Hippocampal formation (tissue), 2 donors: ENCODE results near the gene EHBP1.

ENCODE experiments used
- DNase-seq, 2 donors: peaks; one replicate each; lab custom pipeline; 2025; lab: John Stamatoyannopoulos, UW

Gene EHBP1

GRCh38 chr2:62884514-62884913 lies 179.0 kb downstream of the EHBP1 start:
- DNase-seq = no peak

GRCh38 chr2:62894966-62895631 lies 189.6 kb downstream of the EHBP1 start:
- no peak for DNase-seq

DNA sequence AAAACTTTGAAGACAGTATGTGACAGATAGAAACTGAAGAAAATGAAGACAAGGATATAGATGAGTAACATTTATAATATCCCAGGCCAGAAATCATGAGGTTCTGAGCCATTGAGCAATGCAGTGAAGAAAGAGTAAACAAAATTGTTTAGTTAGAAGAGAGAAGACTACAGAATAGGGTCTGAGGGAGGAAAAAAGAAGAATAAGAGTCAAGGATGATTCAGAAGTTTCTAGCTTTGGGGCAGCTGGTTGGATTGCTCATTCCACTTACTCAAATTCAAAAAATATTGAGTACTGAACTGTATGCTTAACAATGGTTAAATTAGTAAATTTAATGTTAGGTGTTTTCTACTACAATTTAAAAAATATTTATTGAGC lies 190.1 kb downstream of the EHBP1 start:
- no peak for DNase-seq

DNA sequence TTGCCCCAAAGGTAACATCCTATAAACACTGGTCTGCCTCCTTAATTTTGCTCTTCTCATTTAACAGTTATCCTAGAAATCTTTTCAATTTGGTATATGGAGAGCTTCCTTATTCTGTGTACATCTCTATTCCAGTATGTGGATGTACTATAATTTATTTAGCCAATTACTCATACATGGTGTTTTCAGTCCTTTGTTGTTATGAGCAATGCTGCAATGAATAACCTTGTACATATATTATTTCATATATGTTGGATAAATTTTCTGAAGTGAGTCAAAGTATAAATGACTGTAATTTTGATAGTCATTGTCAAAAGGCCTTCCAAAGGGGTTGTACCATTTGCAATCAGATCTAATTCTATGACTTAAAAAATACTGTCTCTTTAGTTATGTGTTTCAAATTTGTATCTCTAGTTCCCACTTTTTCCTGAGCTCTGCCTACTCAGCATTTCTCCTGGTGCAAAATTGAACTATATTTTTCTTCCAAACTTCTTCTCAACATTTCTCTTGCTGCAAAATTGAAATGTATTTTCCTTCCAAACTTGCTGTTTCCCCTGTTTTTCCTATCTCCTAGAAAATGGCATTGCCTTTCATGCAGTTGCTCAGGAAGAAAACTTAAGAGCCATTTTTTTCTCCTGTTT lies 191.8 kb downstream of the EHBP1 start:
- no peak for DNase-seq

- DNase-seq = no peak
Observed at GRCh38 chr2:62904344-62904743, 198.8 kb downstream of the EHBP1 start.

DNA sequence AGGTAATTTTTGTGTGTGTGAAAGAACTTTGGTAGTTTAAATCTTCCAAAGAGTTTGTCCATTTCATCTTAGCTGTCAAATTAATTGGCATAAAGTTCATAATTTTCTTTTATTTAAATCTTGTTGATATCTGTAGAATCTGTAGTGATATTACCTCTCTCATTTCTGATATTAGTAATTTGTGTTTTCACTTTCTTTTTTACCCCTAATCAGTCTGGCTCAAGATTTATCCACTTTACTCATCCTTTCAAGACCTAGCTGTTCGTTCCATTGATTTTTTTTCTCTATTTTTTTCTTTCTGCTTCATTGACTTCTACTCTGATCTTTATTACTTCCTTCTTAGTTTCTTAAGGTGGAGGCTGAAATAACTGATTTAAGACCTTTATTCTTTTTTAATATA lies 202.6 kb downstream of the EHBP1 start:
- DNase-seq = no peak

DNA sequence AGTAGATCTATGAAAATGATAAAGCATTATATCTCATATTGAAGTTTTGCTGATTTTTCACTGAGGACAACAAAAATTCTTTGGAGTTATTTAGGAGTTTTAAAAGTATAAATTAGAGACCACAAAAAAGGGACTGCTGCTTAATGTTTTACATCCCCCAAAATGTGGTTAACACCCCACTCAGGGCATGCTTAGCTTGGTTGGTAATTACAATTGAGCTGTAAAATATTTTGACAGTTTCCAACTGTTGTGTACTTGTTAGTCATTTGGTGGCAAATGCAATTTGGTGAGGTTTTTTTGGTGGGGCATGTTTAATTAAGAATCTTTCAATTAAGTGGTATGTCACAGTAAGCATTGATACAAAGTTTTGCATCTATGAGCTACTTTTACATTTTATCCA lies 207.8 kb downstream of the EHBP1 start:
- DNase-seq = no peak

DNA sequence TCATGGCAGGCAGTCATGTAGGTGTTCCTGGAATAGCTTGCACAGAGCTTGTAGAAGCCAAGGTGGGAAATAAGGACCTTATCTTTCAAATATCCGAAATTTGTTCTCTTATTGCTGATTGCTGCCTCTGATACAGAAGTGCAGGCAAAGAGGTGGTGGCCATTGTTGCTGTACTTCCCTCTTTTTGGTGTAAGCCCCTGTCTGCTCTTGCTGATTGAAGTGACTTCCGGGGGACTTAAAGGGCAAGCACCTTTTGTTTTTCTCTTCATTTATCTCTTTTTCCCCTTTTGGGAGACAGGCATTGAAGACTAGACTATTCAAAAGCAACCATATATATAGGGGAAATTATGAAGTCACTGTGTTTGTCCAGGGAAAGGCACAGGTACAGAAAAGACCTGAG lies 213.5 kb downstream of the EHBP1 start:
- DNase-seq = no peak

DNA sequence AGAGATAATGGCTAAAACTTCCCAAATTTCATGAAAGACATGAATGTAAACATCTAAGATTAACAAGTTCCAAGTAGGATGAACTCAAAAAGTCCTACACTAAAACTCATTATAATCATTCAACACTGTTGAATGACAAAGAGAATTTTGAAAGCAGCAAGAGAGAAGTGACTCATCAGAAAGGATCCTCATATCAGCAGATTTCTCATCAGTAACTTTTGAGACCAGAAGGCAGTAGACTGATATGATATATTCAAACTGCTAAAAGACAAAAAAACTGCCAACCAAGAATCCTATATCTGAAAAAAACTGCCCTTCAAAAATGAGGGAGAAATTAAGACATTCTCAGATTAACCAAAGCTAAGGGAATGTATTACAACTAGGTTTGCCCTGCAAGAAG lies 214.6 kb downstream of the EHBP1 start:
- DNase-seq = no peak

GRCh38 chr2:62923242-62923641 lies 217.7 kb downstream of the EHBP1 start:
- no peak for DNase-seq

- DNase-seq = no peak
Observed at GRCh38 chr2:62923881-62924280, 218.4 kb downstream of the EHBP1 start.

GRCh38 chr2:62928015-62928414 lies 222.5 kb downstream of the EHBP1 start:
- DNase-seq = no peak

DNA sequence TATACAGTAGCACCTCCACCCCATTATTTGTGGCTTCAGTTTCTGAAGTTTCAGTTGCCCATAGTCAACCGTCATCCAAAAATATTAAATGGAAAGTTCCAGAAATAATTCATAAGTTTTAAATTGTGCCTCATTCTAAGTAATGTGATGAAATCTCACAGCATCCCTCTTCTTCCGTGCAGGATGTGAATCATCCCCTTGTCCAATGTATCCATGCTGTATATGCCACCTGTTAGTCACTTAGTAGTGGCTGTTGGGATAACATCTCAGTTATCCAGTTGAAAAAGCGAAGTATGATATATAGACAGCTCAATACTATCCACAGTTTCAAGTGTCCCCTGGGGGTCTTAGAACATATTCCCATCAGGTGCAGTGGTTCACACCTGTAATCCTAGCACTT lies 226.0 kb downstream of the EHBP1 start:
- no peak for DNase-seq

GRCh38 chr2:62933398-62933917 lies 227.9 kb downstream of the EHBP1 start:
- DNase-seq = no peak

DNA sequence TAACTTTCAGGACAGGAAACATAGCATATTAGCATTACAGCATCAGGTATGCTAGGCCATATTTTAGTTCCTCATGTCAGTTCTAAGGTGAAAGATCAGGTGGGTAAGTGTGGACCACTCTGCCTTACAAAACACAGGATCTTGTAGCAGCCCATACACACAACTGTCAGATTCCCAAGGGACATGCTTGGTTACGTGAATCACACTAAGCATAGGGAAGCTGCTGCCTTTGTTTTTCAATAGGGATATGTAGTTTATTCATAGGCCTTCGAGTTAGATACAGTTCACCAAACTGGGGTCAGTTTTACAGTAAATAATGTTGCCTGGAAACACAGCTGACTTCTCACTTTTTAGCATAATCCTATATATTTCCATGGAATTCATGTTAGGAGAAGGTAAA lies 229.0 kb downstream of the EHBP1 start:
- DNase-seq = no peak

DNA sequence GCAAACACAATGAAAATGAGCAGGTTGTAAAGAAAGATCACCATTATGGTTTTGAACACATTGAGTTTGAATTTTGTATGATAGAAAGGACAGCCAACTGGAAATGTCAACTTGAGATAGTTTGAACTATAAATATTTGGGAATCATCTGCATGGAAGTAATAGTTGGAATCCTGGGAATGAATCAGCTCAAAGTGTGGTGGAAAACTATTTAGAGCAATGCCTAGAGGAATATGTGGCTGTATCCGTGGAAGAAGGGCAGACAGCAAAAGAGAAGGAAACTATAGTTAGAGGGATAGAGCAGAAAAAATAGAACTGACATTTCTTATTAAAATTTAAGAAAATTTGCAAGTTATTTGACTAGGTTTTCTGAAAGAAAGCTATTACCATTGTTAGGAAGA lies 232.6 kb downstream of the EHBP1 start:
- no peak for DNase-seq

DNA sequence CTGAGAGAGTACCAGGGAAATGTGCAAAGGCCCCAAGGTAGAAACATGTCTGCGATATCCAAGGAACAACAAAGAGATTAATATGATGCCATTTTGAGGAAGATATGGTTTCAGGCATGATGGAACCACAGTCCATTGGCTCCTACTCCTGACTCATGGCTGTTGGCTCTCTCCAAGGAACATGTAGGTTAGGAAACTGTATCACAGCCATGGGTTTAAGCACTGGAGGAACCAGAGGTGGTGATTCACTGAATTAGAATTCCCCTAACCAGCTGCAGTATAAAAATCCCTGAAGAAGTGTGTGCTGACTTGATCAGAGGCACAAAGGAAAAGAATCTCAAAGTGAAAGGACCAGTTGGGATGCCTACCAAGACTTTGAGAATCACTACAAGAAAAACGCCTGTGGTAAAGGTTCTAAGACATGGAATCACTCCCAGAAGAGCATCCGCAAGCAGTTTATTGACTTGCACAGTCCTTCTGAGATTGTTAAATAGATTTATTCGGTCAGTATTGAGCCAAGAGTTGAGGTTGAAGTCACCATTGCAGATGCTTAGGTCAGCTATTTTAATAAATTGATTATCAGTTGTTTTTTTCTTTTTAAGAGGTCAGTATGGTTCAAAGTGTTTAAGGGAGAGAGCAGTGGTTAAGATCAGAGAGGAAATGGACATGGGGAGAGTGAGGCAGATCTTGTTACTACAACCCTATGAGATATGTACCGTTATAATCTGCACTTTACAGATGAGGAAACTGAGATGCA lies 234.4 kb downstream of the EHBP1 start:
- no peak for DNase-seq

DNA sequence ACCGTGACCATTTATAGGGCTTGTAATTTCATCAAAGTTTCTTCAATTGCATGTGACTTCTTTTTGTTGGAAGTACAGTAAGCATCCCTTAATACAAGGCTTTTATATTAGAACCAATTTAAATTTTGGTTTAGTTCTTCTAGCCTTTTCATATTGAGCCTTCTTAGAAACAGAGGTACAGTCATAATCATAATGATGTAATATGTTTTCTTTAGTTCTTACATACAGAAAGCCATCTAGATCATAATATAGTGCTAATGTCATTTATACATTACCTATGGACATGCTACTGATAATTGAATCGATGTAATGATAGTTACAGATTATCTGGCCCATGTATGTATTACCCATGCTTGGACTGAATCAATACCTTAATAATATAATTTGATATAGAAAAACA lies 235.2 kb downstream of the EHBP1 start:
- DNase-seq = no peak

GRCh38 chr2:62941413-62941812 lies 235.9 kb downstream of the EHBP1 start:
- no peak for DNase-seq

GRCh38 chr2:62944362-62944761 lies 238.8 kb downstream of the EHBP1 start:
- no peak for DNase-seq

GRCh38 chr2:62947403-62947802 lies 241.9 kb downstream of the EHBP1 start:
- no peak for DNase-seq

GRCh38 chr2:62956651-62957050 lies 251.1 kb downstream of the EHBP1 start:
- no peak for DNase-seq

- DNase-seq = no peak
Observed at GRCh38 chr2:62958206-62958605, 252.7 kb downstream of the EHBP1 start.
